Measurements from ENCODE around the gene TTYH2. TPM values are rescaled to one million over a fixed set of nuclear protein-coding genes. Genes with fewer than 3 reads are reported as not detected.

The TTYH2 gene
- total and polyA plus RNA-seq, 2 of the 4 experiments (the other 2 are of a cell fraction), result 2.3 to 6.8 TPM

- no peak for TF ChIP-seq CHD1 (IDR thresholded peaks at IDR 0.05; ENCODE audit: low read depth, low read length)
These were observed 46.5 kb downstream of the TTYH2 start (continued) for GRCh38 chr17:74259667-74260524.

- H3K4me1 ChIP-seq (ENCODE audit: control insufficient read depth, insufficient read depth, low read length), result no peaks in the 10 kb centered on the region
- no peak overlapping the region for H2AFZ ChIP-seq (replicated peaks; ENCODE audit: low read length, poor library complexity)
- no peak overlapping the region for H3K23ac ChIP-seq (ENCODE audit: low read depth, low read length)
- intact Hi-C loops (cut with micrococcal nuclease), result no loop called here
- no peak overlapping the region for H4K5ac ChIP-seq (ENCODE audit: low read depth, low read length)
- H4K91ac ChIP-seq (ENCODE audit: insufficient read depth, low read depth, low read length), result no peak overlapping the region
- no peak overlapping the region for H2BK120ac ChIP-seq (ENCODE audit: low read depth, low read length)
- no peak overlapping the region for H3K4ac ChIP-seq (ENCODE audit: low read depth, low read length)
- H3K4me2 ChIP-seq (ENCODE audit: low read depth, low read length), result no peak overlapping the region
- TF ChIP-seq FOS (IDR thresholded peaks at IDR 0.05; ENCODE audit: low read depth, low read length) (no peak), BHLHE40 (IDR thresholded peaks at IDR 0.05; ENCODE audit: low read depth, low read length) (no peak), ELK1 (IDR thresholded peaks at IDR 0.05; ENCODE audit: borderline replicate concordance, low read depth, low read length) (no peak), NFE2L2 (IDR thresholded peaks at IDR 0.05; ENCODE audit: low read depth, low read length) (no peak), MXI1 (IDR thresholded peaks at IDR 0.05; ENCODE audit: borderline replicate concordance, low read depth, low read length) (no peak), CTCF (conservative IDR thresholded peaks at IDR 0.05; ENCODE audit: low read depth, low read length) (no peak), POLR2A (IDR thresholded peaks at IDR 0.05; ENCODE audit: low read depth, low read length) (no peak), MAFK (IDR thresholded peaks at IDR 0.05; ENCODE audit: low read depth, low read length) (no peak), RFX5 (IDR thresholded peaks at IDR 0.05; ENCODE audit: low read depth, low read length) (no peak), CEBPB (IDR thresholded peaks at IDR 0.05; ENCODE audit: low read depth, low read length) (no peak), USF2 (IDR thresholded peaks at IDR 0.05; ENCODE audit: low read depth, low read length) (no peak), SMC3 (IDR thresholded peaks at IDR 0.05; ENCODE audit: low read depth, low read length) (no peak)
- no peaks in the 10 kb centered on the region for H3K9me3 ChIP-seq (ENCODE audit: control insufficient read depth, insufficient read depth, low read length)
- no peak overlapping the region for H3K9ac ChIP-seq (ENCODE audit: low read depth, low read length)
- H3K79me1 ChIP-seq (ENCODE audit: low read depth in 1 of 2, low read length in 2 of 2), result no peaks in the 10 kb centered on the region
- ChIA-PET CTCF (no interaction called here), POLR2A (ENCODE audit: unreplicated experiment) (no interaction called here)
- H4K20me1 ChIP-seq (ENCODE audit: insufficient read depth, low read length), result no peaks in the 10 kb centered on the region
- BruUV-seq (replicated peaks), result no TSS peak
- no peak overlapping the region for H2AK9ac ChIP-seq (replicated peaks; ENCODE audit: low read depth, low read length, poor library complexity)
- H2AK5ac ChIP-seq (ENCODE audit: low read depth, low read length), result no peak overlapping the region
- H4K8ac ChIP-seq (ENCODE audit: low read depth in 2 of 2, low read length in 2 of 2), result no peak overlapping the region
- no peaks in the 10 kb centered on the region; the same call in 1 of the 2 replicates for H3K27me3 ChIP-seq (ENCODE audit: control insufficient read depth, insufficient read depth, low read length)
- no peak overlapping the region for H2BK5ac ChIP-seq (ENCODE audit: low read depth, low read length, poor library complexity, severe bottlenecking)
- H3K4me3 ChIP-seq (ENCODE audit: insufficient read depth, low read depth, low read length), result no peak overlapping the region
- 46% methylated on average over 4 of the region's 6 CpGs; no CpG with 5 or more reads in 1 of the 2 experiments for WGBS, 2 experiments (ENCODE audit: extremely low coverage in 2 of 2, insufficient read length in 1 of 2)
- H3K56ac ChIP-seq (ENCODE audit: extremely low read depth, insufficient read depth, low read length), result no peak overlapping the region
- no peak overlapping the region for H3K27ac ChIP-seq (ENCODE audit: insufficient read depth, low read length)
- in situ Hi-C loops (cut with MboI; ENCODE audit: low sequenced_read_pairs), result no loop called here
- no peak overlapping the region for H3K18ac ChIP-seq (ENCODE audit: low read depth, low read length)
- H3K36me3 ChIP-seq (ENCODE audit: control insufficient read depth, insufficient read depth, low read length), result no peaks in the 10 kb centered on the region
- H2BK15ac ChIP-seq (ENCODE audit: low read depth, low read length), result no peak overlapping the region
- DNase-seq (no peak), ATAC-seq (ENCODE audit: low read depth) (no peak)
- dilution Hi-C loops (cut with HindIII; ENCODE audit: low sequenced_read_pairs, unreplicated experiment), result no loop called here
- H2BK20ac ChIP-seq (ENCODE audit: low read depth, low read length), result no peak overlapping the region
- H3K9me1 ChIP-seq (ENCODE audit: insufficient read depth, low read length), result no peaks in the 10 kb centered on the region
- no peak overlapping the region for H3K14ac ChIP-seq (replicated peaks; ENCODE audit: low read depth, low read length)
These were observed 47.1 kb downstream of the TTYH2 start for GRCh38 chr17:74260525-74260850.
